Heart left ventricle (tissue), 16 donors: ENCODE measurements around the gene DNER. TPM values are rescaled to one million over a fixed set of nuclear protein-coding genes. Genes with fewer than 3 reads are reported as not detected.
A peak's percentile ranks its signal among the peaks of the same experiment; 100 is the strongest.
"Not testable (repeated sequence)": the region's sequence is repeated elsewhere in the genome, so short reads cannot be mapped to it uniquely, and the experiment has no call there.

Experiments
- ATAC-seq, 4 donors: fragments of 200-7000 bp; cut with Tn5 transposase; one replicate each; pipeline ENCODE4 v1.9.1; 2020 to 2022; ENCODE audit warnings: moderate library complexity in 4 of 4, mild to moderate bottlenecking in 3 of 4, moderate number of reproducible peaks in 1 of 4
- DNase-seq, 5 donors: peaks; one replicate each; pipeline ENCODE4 v3.0.0-alpha.2; 2020
- H3K27ac ChIP-seq, 12 donors: fragments of 200-600 bp; sonication (generic) in 4 of 12; one replicate each; pipeline versions ENCODE4 v1.5.0 to v1.8.0; 2016 to 2022; ENCODE audit warnings: mild to moderate bottlenecking in 2 of 12
- H3K27me3 ChIP-seq, 9 donors: fragments of 200-600 bp; sonication (generic) in 2 of 9; one replicate each; pipeline versions ENCODE4 v1.5.1 to v1.8.0; 2016 to 2022; ENCODE audit warnings: mild to moderate bottlenecking in 3 of 9
- H3K36me3 ChIP-seq, 9 donors: fragments of 200-600 bp; sonication (generic) in 2 of 9; one replicate each; pipeline versions ENCODE4 v1.5.0 to v1.8.0; 2018 to 2022; ENCODE audit warnings: mild to moderate bottlenecking in 2 of 9
- H3K4me1 ChIP-seq, 12 donors: fragments of 200-600 bp; sonication (generic) in 4 of 12; one replicate each; pipeline versions ENCODE4 v1.5.0 to v1.8.0; 2016 to 2022; ENCODE audit warnings: mild to moderate bottlenecking in 3 of 12
- H3K4me3 ChIP-seq, 12 donors: fragments of 200-600 bp; sonication (generic) in 4 of 12; one replicate each; pipeline versions ENCODE4 v1.5.0 to v1.8.0; 2017 to 2022; ENCODE audit warnings: mild to moderate bottlenecking in 9 of 12, moderate library complexity in 4 of 12
- H3K9me3 ChIP-seq, 12 donors: fragments of 200-600 bp; sonication (generic) in 4 of 12; one replicate each; pipeline versions ENCODE4 v1.5.0 to v1.8.0; 2016 to 2022; ENCODE audit warnings: mild to moderate bottlenecking in 1 of 12
- POLR2A ChIP-seq, 2 donors: fragments of 450-650 bp; IDR thresholded peaks; one replicate each; pipeline ENCODE4 v1.6.1; 2017; ENCODE audit warnings: antibody characterized with exemption in 2 of 2, mild to moderate bottlenecking in 2 of 2, moderate library complexity in 2 of 2
- WGBS, 4 donors: extraction: QIAGEN DNeasy Blood & Tissue Kit in 2 of 4; methylation state at CpG; one replicate each; pipeline versions ENCODE4 v1.1.5 to v1.1.7; 2013 to 2018; 5-methylcytosine and 5-hydroxymethylcytosine counted together
- intact Hi-C, 10 donors: fragments of 100-400 bp; cut with DNase I; formaldehyde crosslinking; loops; one replicate each; pipeline versions ENCODE4 v1.11.1 to v1.14.2; 2022
- long read RNA-seq, 3 donors: library from polyadenylated mRNA; unstranded; transcript quantifications; one replicate each; pipeline ENCODE4 v2.0.0, GENCODE V29; 2020 to 2021
- polyA plus RNA-seq, 2 donors: library from polyadenylated mRNA; stranded (reverse); fragments of 200-250 nt; gene quantifications; one replicate each; pipeline ENCODE4 v1.2.3, GENCODE V29; 2013
- total RNA-seq, 9 donors: library from RNA; depleted of rRNA in 2 of 9; stranded (reverse); fragments of >200 nt in 2 of 9; fragmentation: NEBNext Ultra II Directional in 3 of 9; extraction: Animal tissue kit (Norgen Biotek cat#: 25700) in 3 of 9; gene quantifications; one replicate each; pipeline versions ENCODE4 v1.1.0 to v1.2.4, GENCODE V29; 2016 to 2023
- TF ChIP-seq, protein P1 (sequence below), 12 donors: fragments of 200-600 bp; sonication (generic) in 4 of 12; IDR thresholded peaks; one replicate each; pipeline versions ENCODE4 v1.5.0 to v1.8.0; 2018 to 2022; ENCODE audit warnings: antibody characterized with exemption in 12 of 12, mild to moderate bottlenecking in 5 of 12
- donor health status: ischemic (EF 13 %, LVEDD 7.1; RV severe dilation, severe dysfunction).
- donor health status: healthy with polysubstance abuse.
- donor health status: DM: no; HTN: yes; CAD: no.
- donor health status: DM: no; HTN: no; CAD: no.
- donor health status: ischemic (EF 25% LVEDD 6.9; RV normal size, moderate dysfunction).
- donor health status: ischemic (EF 25% LVEDD 5.7; RV mildly dilated, moderate dysfunction).
- donor health status: healthy.
- donor health status: DM: yes; HTN: yes; CAD: no.
- donor health status: ischemic (EF 35%, LVEDD 5.7; RV mildly dilated, moderate dysfunction).
- donor health status: nonischemic (EF 11% LVEDD 7.7; RV severe dilation, severe dysfunction).
- donor health status: DM: yes; HTN: yes; CAD: no.
- donor health status: PGD.
- donor health status: ischemic (EF 29% LVEDD 5.4; RV normal size, mild dysfunction).
- donor health status: nonischemic (EF 23%, LVEDD 6.1; RV moderate dilation, normal function).

Gene DNER, protein sequence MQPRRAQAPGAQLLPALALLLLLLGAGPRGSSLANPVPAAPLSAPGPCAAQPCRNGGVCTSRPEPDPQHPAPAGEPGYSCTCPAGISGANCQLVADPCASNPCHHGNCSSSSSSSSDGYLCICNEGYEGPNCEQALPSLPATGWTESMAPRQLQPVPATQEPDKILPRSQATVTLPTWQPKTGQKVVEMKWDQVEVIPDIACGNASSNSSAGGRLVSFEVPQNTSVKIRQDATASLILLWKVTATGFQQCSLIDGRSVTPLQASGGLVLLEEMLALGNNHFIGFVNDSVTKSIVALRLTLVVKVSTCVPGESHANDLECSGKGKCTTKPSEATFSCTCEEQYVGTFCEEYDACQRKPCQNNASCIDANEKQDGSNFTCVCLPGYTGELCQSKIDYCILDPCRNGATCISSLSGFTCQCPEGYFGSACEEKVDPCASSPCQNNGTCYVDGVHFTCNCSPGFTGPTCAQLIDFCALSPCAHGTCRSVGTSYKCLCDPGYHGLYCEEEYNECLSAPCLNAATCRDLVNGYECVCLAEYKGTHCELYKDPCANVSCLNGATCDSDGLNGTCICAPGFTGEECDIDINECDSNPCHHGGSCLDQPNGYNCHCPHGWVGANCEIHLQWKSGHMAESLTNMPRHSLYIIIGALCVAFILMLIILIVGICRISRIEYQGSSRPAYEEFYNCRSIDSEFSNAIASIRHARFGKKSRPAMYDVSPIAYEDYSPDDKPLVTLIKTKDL
- total RNA-seq = 1 to 10 TPM in 4 of 9 donors, under 1 TPM in 5; 0.21 to 3.3 (median 0.95) TPM
- under 1 TPM; 0.19 to 0.82 TPM for polyA plus RNA-seq
- long read RNA-seq, donor 1, partial matches to known transcripts = 1 of 1 reads
- long read RNA-seq, donor 1, other reads (novel, unspliced or antisense) = 0 of 1 reads
- long read RNA-seq, donor 2 = 0 reads
- long read RNA-seq, donor 3, transcript DNER-201 (13 exons, 3,260 nt) = major isoform, 5 of 8 reads
- long read RNA-seq, donor 3, partial matches to known transcripts = 2 of 8 reads
- long read RNA-seq, donor 3, other reads (novel, unspliced or antisense) = 1 of 8 reads

DNA sequence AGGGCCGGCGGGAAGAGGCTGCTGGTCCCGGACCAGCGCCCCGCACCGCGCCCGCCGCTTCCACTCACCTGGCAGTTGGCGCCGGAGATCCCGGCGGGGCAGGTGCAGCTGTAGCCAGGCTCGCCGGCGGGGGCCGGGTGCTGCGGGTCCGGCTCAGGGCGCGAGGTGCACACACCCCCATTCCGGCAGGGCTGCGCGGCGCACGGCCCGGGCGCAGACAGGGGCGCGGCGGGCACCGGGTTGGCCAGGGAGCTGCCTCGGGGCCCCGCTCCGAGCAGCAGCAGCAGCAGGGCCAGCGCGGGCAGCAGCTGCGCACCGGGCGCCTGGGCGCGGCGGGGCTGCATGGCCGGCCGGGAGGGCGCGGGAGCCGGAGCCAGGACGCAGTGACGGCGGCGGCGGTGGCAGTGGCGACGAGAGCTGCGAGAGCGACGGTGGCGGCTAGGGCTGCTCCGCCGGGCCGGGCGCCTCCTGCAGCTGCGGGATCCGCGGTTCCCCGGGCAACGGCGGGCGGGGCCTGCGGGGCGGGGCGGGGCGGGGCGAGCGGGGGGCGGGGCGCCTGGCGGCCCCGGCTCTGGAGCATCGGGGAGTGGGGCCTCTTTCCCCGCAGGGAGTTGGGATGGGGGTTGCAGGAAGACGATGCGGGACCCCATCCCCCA lies at the start of gene DNER:
TSS of gene DNER (minus strand) at position 476 of the 656 bp plus-strand sequence. CDS start at position 344, 132 bp downstream.
- no peaks in the 10 kb centered on the region for H3K36me3 ChIP-seq
- intact Hi-C loops = no loop called here

DNA sequence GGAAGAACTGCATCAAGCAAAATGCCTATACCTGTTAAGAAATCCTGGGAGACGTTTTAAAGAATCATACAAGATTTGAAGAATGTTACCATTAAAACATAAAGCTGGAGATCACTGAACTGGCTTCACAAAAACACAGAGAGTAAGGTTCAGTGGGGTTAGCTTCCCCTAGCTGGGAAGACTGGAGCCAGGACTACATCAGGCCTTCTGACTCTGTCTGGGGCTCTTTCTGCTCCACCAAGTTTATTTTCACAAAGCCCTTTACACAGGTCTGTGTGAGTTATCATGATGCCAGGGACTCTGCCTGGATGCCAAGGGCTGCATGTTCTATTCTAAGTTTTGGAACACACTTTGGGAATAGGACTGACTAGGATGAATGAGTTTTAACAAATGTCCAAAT lies 47.3 kb upstream of the DNER start:
- TF ChIP-seq POLR2A (IDR thresholded peaks at IDR 0.05) = no peak
- TF ChIP-seq, protein P1, sequence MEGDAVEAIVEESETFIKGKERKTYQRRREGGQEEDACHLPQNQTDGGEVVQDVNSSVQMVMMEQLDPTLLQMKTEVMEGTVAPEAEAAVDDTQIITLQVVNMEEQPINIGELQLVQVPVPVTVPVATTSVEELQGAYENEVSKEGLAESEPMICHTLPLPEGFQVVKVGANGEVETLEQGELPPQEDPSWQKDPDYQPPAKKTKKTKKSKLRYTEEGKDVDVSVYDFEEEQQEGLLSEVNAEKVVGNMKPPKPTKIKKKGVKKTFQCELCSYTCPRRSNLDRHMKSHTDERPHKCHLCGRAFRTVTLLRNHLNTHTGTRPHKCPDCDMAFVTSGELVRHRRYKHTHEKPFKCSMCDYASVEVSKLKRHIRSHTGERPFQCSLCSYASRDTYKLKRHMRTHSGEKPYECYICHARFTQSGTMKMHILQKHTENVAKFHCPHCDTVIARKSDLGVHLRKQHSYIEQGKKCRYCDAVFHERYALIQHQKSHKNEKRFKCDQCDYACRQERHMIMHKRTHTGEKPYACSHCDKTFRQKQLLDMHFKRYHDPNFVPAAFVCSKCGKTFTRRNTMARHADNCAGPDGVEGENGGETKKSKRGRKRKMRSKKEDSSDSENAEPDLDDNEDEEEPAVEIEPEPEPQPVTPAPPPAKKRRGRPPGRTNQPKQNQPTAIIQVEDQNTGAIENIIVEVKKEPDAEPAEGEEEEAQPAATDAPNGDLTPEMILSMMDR (IDR thresholded peaks at IDR 0.05) = no peak
- DNase-seq (no peak), ATAC-seq (peak in 1 of 4 donors; percentile 27)
- no peak overlapping the region for H3K27ac ChIP-seq
- H3K9me3 ChIP-seq = peaks cover 0 to 3% (median 0%) of the 10 kb centered on the region in 12 donors
- no peaks in the 10 kb centered on the region for H3K4me1 ChIP-seq
- H3K36me3 ChIP-seq = peaks cover 0 to 38% (median 33%) of the 10 kb centered on the region in 9 donors
- no peaks in the 10 kb centered on the region for H3K27me3 ChIP-seq
- H3K4me3 ChIP-seq = no peak overlapping the region
- 63 to 83% (median 67%) methylated on average over 1 of the region's 1 CpG for WGBS, 4 donors
- intact Hi-C loops = no loop called here

More for the DNA sequence above, at the start of gene DNER:
- peaks cover 17 to 91% (median 53%) of the 10 kb centered on the region in 9 donors for H3K27me3 ChIP-seq
- WGBS, 4 donors = 1 to 2% (median 1%) methylated on average over 23 to 84 of the region's 84 CpGs
- peaks cover 0 to 9% (median 0%) of the 10 kb centered on the region in 12 donors for H3K9me3 ChIP-seq
- DNase-seq (no peak), ATAC-seq (peak in 3 of 4 donors; percentile 38 to 73 (median 55))
- H3K4me3 ChIP-seq = peak within 1 kb of the TSS; percentile 7 to 54 (median 45)
- H3K4me1 ChIP-seq = peaks cover 0 to 24% (median 10%) of the 10 kb centered on the region in 12 donors
- no peak within 1 kb of the TSS for H3K27ac ChIP-seq
- TF ChIP-seq, protein P1 (IDR thresholded peaks at IDR 0.05) = no peak
- no peak for TF ChIP-seq POLR2A (IDR thresholded peaks at IDR 0.05)

DNA sequence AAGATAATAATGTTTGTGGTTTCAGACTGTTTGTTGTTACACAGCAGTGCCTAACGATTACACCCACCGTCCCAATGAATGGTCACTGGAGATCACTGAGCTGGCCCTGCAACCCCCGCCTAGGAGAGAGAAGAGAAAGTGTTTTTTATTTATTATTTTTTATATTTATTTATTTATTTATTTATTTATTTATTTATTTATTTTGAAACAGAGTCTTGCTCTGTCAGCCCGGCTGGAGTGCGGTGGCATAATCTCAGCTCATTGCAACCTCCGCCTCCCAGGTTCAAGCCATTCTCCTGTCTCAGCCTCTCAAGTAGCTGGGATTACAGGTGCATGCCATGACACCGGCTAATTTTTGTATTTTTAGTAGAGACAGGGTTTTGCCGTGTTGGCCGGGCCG lies 43.1 kb upstream of the DNER start:
- intact Hi-C loops, H3K36me3 ChIP-seq, H3K27me3 ChIP-seq, H3K4me1 ChIP-seq, ATAC-seq, H3K4me3 ChIP-seq, DNase-seq, H3K9me3 ChIP-seq, H3K27ac ChIP-seq: not testable (repeated sequence)
- WGBS, 4 donors = 98 to 99% (median 98%) methylated on average over 10 of the region's 10 CpGs

DNA sequence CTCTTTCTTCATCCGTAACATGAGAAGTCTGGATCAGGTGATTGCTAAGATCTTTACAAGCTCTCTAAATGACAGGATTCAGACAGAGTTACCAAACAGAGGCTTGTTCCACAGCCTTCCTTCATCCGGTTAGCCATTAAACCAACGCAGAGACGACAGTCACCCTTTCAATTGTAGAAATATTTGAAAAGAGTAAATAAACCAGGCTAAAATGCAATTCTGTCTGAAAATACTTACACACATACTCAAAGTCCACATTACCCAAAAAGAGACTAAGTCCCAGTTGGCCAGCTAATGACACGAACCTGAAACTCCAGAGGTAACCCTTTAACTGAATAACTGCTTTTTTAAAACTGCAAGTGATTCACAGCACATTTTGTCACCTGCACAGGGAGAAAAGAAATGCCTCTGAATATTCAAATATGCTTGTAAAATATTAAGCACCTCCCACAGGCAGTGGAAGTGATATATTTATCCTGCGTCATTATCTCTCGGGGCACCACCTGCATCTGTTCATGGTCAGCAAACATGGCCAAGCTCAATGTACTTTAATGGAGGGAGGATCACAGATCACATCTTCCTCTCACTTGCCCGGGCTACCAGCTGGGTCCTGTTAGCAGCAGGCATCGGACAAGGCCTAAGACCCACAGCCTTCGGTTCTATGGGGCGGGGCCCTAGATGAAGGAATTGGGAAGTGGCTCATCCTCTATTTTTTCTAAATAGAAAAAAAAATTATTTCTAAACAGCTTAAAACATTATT lies 38.8 kb upstream of the DNER start:
- TF ChIP-seq, protein P1 (IDR thresholded peaks at IDR 0.05) = no peak
- TF ChIP-seq POLR2A (IDR thresholded peaks at IDR 0.05) = no peak
- Histone ChIP-seq H3K27me3 (no peaks in the 10 kb centered on the region), H3K27ac (no peak overlapping the region), H3K4me3 (no peak overlapping the region), H3K4me1 (no peaks in the 10 kb centered on the region), H3K36me3 (no peaks in the 10 kb centered on the region), H3K9me3 (no peaks in the 10 kb centered on the region)
- intact Hi-C loops = no loop called here
- DNase-seq = no peak
- WGBS, 4 donors = 85 to 89% (median 86%) methylated on average over 11 of the region's 11 CpGs
- no peak for ATAC-seq
